Panc1 (cell line): ENCODE measurements around the gene SKP1. TPM values are rescaled to one million over a fixed set of nuclear protein-coding genes. Genes with fewer than 3 reads are reported as not detected.

Experiments
- ATAC-seq: fragments of 200-7000 bp; cut with Tn5 transposase; 2 replicates; pipeline ENCODE4 v1.9.1; 2020; ENCODE audit warnings: mild to moderate bottlenecking, moderate library complexity
- BruUV-seq: library from RNA; stranded (reverse); fragments of 400-500 nt; replicated peaks from 2 replicates; lab custom pipeline; 2021; lab: Mats Ljungman, UMichigan
- CTCF ChIA-PET: fragments of 300-600 bp; sonication (Branson Sonifier 250); formaldehyde crosslinking; loops from one replicate; lab custom pipeline; 2022; ENCODE audit warnings: antibody characterized with exemption; lab: Charles Lee
- POLR2A ChIA-PET: fragments of 300-600 bp; sonication (Branson Sonifier 250); formaldehyde crosslinking; loops from one replicate; lab custom pipeline; 2022; ENCODE audit warnings: antibody characterized with exemption; lab: Charles Lee
- DNase-seq: peaks from one replicate; pipeline ENCODE4 v3.0.0-alpha.2; 2010; ENCODE audit warnings: low read depth, low spot score
- H3K27ac ChIP-seq: 2 replicates; pipeline ENCODE4 v1.5.1; 2011; ENCODE audit warnings: mild to moderate bottlenecking, low read length, inconsistent platforms
- H3K27me3 ChIP-seq: fragments of 200-500 bp; sonication (Bioruptor generic); 2 replicates; pipeline ENCODE4 v1.6.0; 2014; ENCODE audit warnings: low read length, inconsistent platforms; ENCODE audit not compliant: control insufficient read depth, insufficient read depth
- H3K36me3 ChIP-seq: fragments of 200-500 bp; sonication (Bioruptor generic); 2 replicates; pipeline ENCODE4 v1.5.1; 2014; ENCODE audit warnings: inconsistent platforms, mild to moderate bottlenecking, low read length, moderate library complexity; ENCODE audit not compliant: control insufficient read depth, insufficient read depth
- H3K4me1 ChIP-seq: 2 replicates; pipeline ENCODE4 v1.5.1; 2011; ENCODE audit warnings: inconsistent platforms, mild to moderate bottlenecking, low read length, moderate library complexity; ENCODE audit not compliant: control insufficient read depth, insufficient read depth
- H3K4me3 ChIP-seq, 2 experiments: 2 replicates each; pipeline ENCODE4 v1.5.1; 2011 to 2012; ENCODE audit warnings: low read depth in 2 of 2, low read length in 2 of 2, mild to moderate bottlenecking in 2 of 2, inconsistent platforms in 1 of 2, moderate library complexity in 1 of 2
- H3K9me3 ChIP-seq: fragments of 200-500 bp; sonication (Bioruptor generic); 2 replicates; pipeline ENCODE4 v1.5.1; 2014; ENCODE audit warnings: low read depth, mild to moderate bottlenecking, inconsistent platforms, low read length, moderate library complexity; ENCODE audit not compliant: control insufficient read depth, insufficient read depth
- CTCF ChIP-seq: fragments of 450-650 bp; IDR thresholded peaks from 2 replicates; pipeline ENCODE4 v1.5.1; 2017; ENCODE audit warnings: mild to moderate bottlenecking
- POLR2AphosphoS5 ChIP-seq: IDR thresholded peaks from 2 replicates; pipeline ENCODE4 v1.6.1; 2012; ENCODE audit warnings: mild to moderate bottlenecking, low read depth, low read length, moderate library complexity
- REST ChIP-seq, 2 experiments: IDR thresholded peaks; 2 replicates each; pipeline ENCODE4 v1.6.1; 2011 to 2012; ENCODE audit warnings: low read depth in 2 of 2, control low read depth in 1 of 2, low read length in 1 of 2, mild to moderate bottlenecking in 1 of 2, moderate library complexity in 1 of 2; ENCODE audit not compliant: insufficient read depth in 1 of 2
- SIN3A ChIP-seq: IDR thresholded peaks from 2 replicates; pipeline ENCODE4 v1.6.1; 2012; ENCODE audit warnings: low read depth, mild to moderate bottlenecking, low read length, moderate library complexity, borderline replicate concordance; ENCODE audit not compliant: insufficient read depth
- TCF7L2 ChIP-seq: IDR thresholded peaks from 2 replicates; pipeline ENCODE4 v1.6.1; 2011; ENCODE audit warnings: mild to moderate bottlenecking, low read depth, low read length, inconsistent platforms
- in situ Hi-C: cut with HindIII; loops from 2 replicates; pipeline ENCODE4 v1.10.0; 2016; ENCODE audit warnings: low sequenced_read_pairs, low pct_unique_long_range_greater_than_20kb
- intact Hi-C: fragments of 100-400 bp; cut with micrococcal nuclease; formaldehyde crosslinking; loops from one replicate; pipeline ENCODE4 v1.10.0; 2022; ENCODE audit not compliant: unreplicated experiment
- total RNA-seq: library from RNA; stranded (reverse); gene quantifications from one replicate; pipeline ENCODE4 v1.2.1, GENCODE V29; 2021; ENCODE audit not compliant: unreplicated experiment

The SKP1 gene
- total RNA-seq, 1 experiment from 2014 or later: 301 TPM

GRCh38 chr5:134206627-134207160 is 29.9 kb upstream of the SKP1 start:
- no peak for ATAC-seq
- peaks cover 16% of the 10 kb centered on the region; the same call in 1 of the 2 replicates for H3K36me3 ChIP-seq
- H3K4me3 ChIP-seq: no peak overlapping the region
- TF ChIP-seq POLR2AphosphoS5 (no peak), SIN3A (no peak)
- H3K4me1 ChIP-seq: peaks cover 6% of the 10 kb centered on the region; the same call in 1 of the 2 replicates
- in situ Hi-C loops (no loop called here), intact Hi-C loops (no loop called here)
- CTCF ChIA-PET: interaction anchor here (0.6 kb wide), 1 partner anchor 32 kb away, joined by 5 read pairs; no protein-coding TSS in a partner anchor
- H3K9me3 ChIP-seq: no peaks in the 10 kb centered on the region
- no peak for DNase-seq
- no TSS peak for BruUV-seq
- POLR2A ChIA-PET: interaction anchor here (0.6 kb wide), 1 partner anchor 19 kb away, joined by 3 read pairs; the partner anchor contains the start of gene PPP2CA
- H3K27ac ChIP-seq: no peak overlapping the region
- H3K27me3 ChIP-seq: no peaks in the 10 kb centered on the region

GRCh38 chr5:134204575-134204974 is 27.8 kb upstream of the SKP1 start:
- Histone ChIP-seq H3K27me3 (no peaks in the 10 kb centered on the region), H3K27ac (no peak overlapping the region), H3K4me1 (peaks cover 6% of the 10 kb centered on the region; the same call in 1 of the 2 replicates), H3K4me3 (no peak overlapping the region), H3K36me3 (peaks cover 35% of the 10 kb centered on the region), H3K9me3 (no peaks in the 10 kb centered on the region)
- no peak for TF ChIP-seq REST (IDR thresholded peaks at IDR 0.05; ENCODE audit: insufficient read depth in 1 of 2, low read depth in 2 of 2, low read length in 1 of 2)
- no peak for TF ChIP-seq CTCF
- TF ChIP-seq SIN3A: no peak
- TF ChIP-seq TCF7L2: no peak
- TF ChIP-seq POLR2AphosphoS5: no peak
- DNase-seq (no peak), ATAC-seq (no peak)
- no TSS peak for BruUV-seq
- ChIA-PET CTCF (no interaction called here), POLR2A (no interaction called here)
- intact Hi-C loops: no loop called here
- in situ Hi-C loops: no loop called here

- no peak overlapping the region for H3K4me3 ChIP-seq
- TF ChIP-seq REST (IDR thresholded peaks at IDR 0.05; ENCODE audit: insufficient read depth in 1 of 2, low read depth in 2 of 2, low read length in 1 of 2): no peak
- no peak for TF ChIP-seq CTCF
- TF ChIP-seq TCF7L2: no peak
- TF ChIP-seq POLR2AphosphoS5: no peak
- no peak for TF ChIP-seq SIN3A
- peaks cover 43% of the 10 kb centered on the region for H3K36me3 ChIP-seq
- H3K4me1 ChIP-seq: peaks cover under 1% of the 10 kb centered on the region; the same call in 1 of the 2 replicates
- H3K27ac ChIP-seq: no peak overlapping the region
- intact Hi-C loops: no loop called here
- BruUV-seq: no TSS peak
- CTCF ChIA-PET: no interaction called here
- POLR2A ChIA-PET: interaction anchor here (1.0 kb wide), 1 partner anchor 18 kb away, joined by 4 read pairs; no protein-coding TSS in a partner anchor
- H3K9me3 ChIP-seq: no peaks in the 10 kb centered on the region
- ATAC-seq: no peak
- no peaks in the 10 kb centered on the region for H3K27me3 ChIP-seq
- no peak for DNase-seq
- in situ Hi-C loops: no loop called here
These were observed 26.9 kb upstream of the SKP1 start for GRCh38 chr5:134203630-134204029.
